HCT116 (cell line): ENCODE results near the gene DGCR6L. TPM values are rescaled to one million over a fixed set of nuclear protein-coding genes. Genes with fewer than 3 reads are reported as not detected.

Experiments used
- ATAC-seq: fragments of 200-7000 bp; cut with Tn5 transposase; 2 replicates; pipeline ENCODE4 v1.9.1; 2020; ENCODE audit warnings: mild to moderate bottlenecking, moderate library complexity
- BruUV-seq: library from RNA; stranded (reverse); fragments of 400-500 nt; replicated peaks from 2 replicates; lab custom pipeline; 2021; lab: Mats Ljungman, UMichigan
- CTCF ChIA-PET: fragments of 300-600 bp; sonication (Branson Sonifier 250); formaldehyde crosslinking; loops from one replicate; lab custom pipeline; 2021; ENCODE audit warnings: antibody characterized with exemption; lab: Charles Lee
- POLR2A ChIA-PET: fragments of 300-600, 350-600 bp; sonication (Branson Sonifier 250); formaldehyde crosslinking; loops from one replicate; lab custom pipeline; 2021; ENCODE audit warnings: antibody characterized with exemption; lab: Charles Lee
- RAD21 ChIA-PET, 2 experiments: fragments of 300-600 bp; sonication (Branson Sonifier 250); formaldehyde crosslinking; loops; one replicate each; lab custom pipeline; 2023; ENCODE audit warnings: low total read pairs in 2 of 2; ENCODE audit not compliant: uncharacterized antibody in 2 of 2, unreplicated experiment in 2 of 2, low non-redundant PET in 1 of 2; lab: Charles Lee
- DNase-seq: peaks from one replicate; pipeline ENCODE4 v3.0.0-alpha.2; 2010; ENCODE audit warnings: low read depth, low spot score
- H2AFZ ChIP-seq: fragments of 200-600 bp; shearing (Covaris generic), sonication (generic); 2 replicates; pipeline ENCODE4 v1.6.1; 2017; ENCODE audit warnings: low read depth, mixed run types, mixed read lengths, antibody characterized with exemption, low read length; ENCODE audit not compliant: poor library complexity, severe bottlenecking
- H3K27ac ChIP-seq: 2 replicates; pipeline ENCODE4 v1.5.1; 2012; ENCODE audit warnings: low read depth, low read length
- H3K27me3 ChIP-seq: fragments of 200-600 bp; sonication (generic); 2 replicates; pipeline ENCODE4 v1.6.1; 2016; ENCODE audit warnings: mixed run types, low read length, mixed read lengths; ENCODE audit not compliant: insufficient read depth
- H3K36me3 ChIP-seq, 2 experiments: fragments of 200-500 bp in 1 of 2; fragments of 200-600 bp in 1 of 2; sonication (Bioruptor generic) in 1 of 2; sonication (generic) in 1 of 2; 2 replicates each; pipeline versions ENCODE4 v1.5.1 to v1.6.1; 2014 to 2016; ENCODE audit warnings: low read length in 2 of 2, inconsistent platforms in 1 of 2, mixed read lengths in 1 of 2, mixed run types in 1 of 2; ENCODE audit not compliant: insufficient read depth in 2 of 2, control insufficient read depth in 1 of 2
- H3K4me1 ChIP-seq, 2 experiments: fragments of 200-600 bp in 1 of 2; sonication (generic) in 1 of 2; 2 replicates each; pipeline versions ENCODE4 v1.5.1 to v1.6.1; 2012 to 2017; ENCODE audit warnings: low read length in 2 of 2, inconsistent platforms in 1 of 2, mild to moderate bottlenecking in 1 of 2, mixed read lengths in 1 of 2, mixed run types in 1 of 2, moderate library complexity in 1 of 2; ENCODE audit not compliant: insufficient read depth in 2 of 2, control insufficient read depth in 1 of 2
- H3K4me2 ChIP-seq: fragments of 200-600 bp; sonication (generic); 2 replicates; pipeline ENCODE4 v1.6.1; 2017; ENCODE audit warnings: mixed run types, low read length, mixed read lengths
- H3K4me3 ChIP-seq, 2 experiments: fragments of 200-600 bp in 1 of 2; sonication (generic) in 1 of 2; replicated peaks in 1 of 2; 2 replicates each; pipeline ENCODE4 v1.5.1; 2011 to 2016; ENCODE audit warnings: low read length in 2 of 2, control low read depth in 1 of 2, low read depth in 1 of 2, mild to moderate bottlenecking in 1 of 2, mixed read lengths in 1 of 2, mixed run types in 1 of 2
- H3K79me2 ChIP-seq: fragments of 200-600 bp; sonication (generic); 2 replicates; pipeline ENCODE4 v1.6.1; 2017; ENCODE audit warnings: mild to moderate bottlenecking, mixed run types, low read length, moderate library complexity, mixed read lengths; ENCODE audit not compliant: insufficient read depth
- H3K9ac ChIP-seq: fragments of 200-600 bp; sonication (generic); 2 replicates; pipeline ENCODE4 v1.6.1; 2016; ENCODE audit warnings: low read length, mixed read lengths
- H3K9me2 ChIP-seq: fragments of 200-600 bp; sonication (generic), shearing (Covaris generic); 2 replicates; pipeline ENCODE4 v1.6.1; 2017; ENCODE audit warnings: mixed run types, mild to moderate bottlenecking, moderate library complexity; ENCODE audit not compliant: insufficient read depth
- H3K9me3 ChIP-seq, 2 experiments: fragments of 200-500 bp in 1 of 2; fragments of 200-600 bp in 1 of 2; sonication (Bioruptor generic) in 1 of 2; sonication (generic) in 1 of 2; 2 replicates each; pipeline ENCODE4 v1.6.1; 2014 to 2017; ENCODE audit warnings: low read length in 2 of 2, mixed read lengths in 2 of 2, inconsistent platforms in 1 of 2, low read depth in 1 of 2, mild to moderate bottlenecking in 1 of 2, mixed run types in 1 of 2, moderate library complexity in 1 of 2; ENCODE audit not compliant: control insufficient read depth in 1 of 2, insufficient read depth in 1 of 2
- H4K20me1 ChIP-seq: fragments of 200-600 bp; sonication (generic), shearing (Covaris generic); 2 replicates; pipeline ENCODE4 v1.6.1; 2017; ENCODE audit warnings: mixed run types, mild to moderate bottlenecking, moderate library complexity; ENCODE audit not compliant: insufficient read depth
- ATF3 ChIP-seq: IDR thresholded peaks from 2 replicates; pipeline ENCODE4 v1.6.1; 2012
- CTCF ChIP-seq, 3 experiments: fragments of 200-600 bp in 1 of 3; sonication (generic) in 1 of 3; IDR thresholded peaks in 2 of 3; conservative IDR thresholded peaks in 1 of 3; 2 replicates each; pipeline ENCODE4 v1.5.1; 2012 to 2017; ENCODE audit warnings: low read depth in 2 of 3, low read length in 2 of 3, antibody characterized with exemption in 1 of 3, borderline replicate concordance in 1 of 3, control low read depth in 1 of 3, mild to moderate bottlenecking in 1 of 3, mixed read lengths in 1 of 3, mixed run types in 1 of 3, moderate library complexity in 1 of 3; ENCODE audit not compliant: insufficient read depth in 1 of 3
- EZH2 ChIP-seq: fragments of 200-600 bp; sonication (generic); IDR thresholded peaks from 2 replicates; pipeline ENCODE4 v1.6.1; 2017; ENCODE audit warnings: antibody characterized with exemption, mixed run types
- MAX ChIP-seq: IDR thresholded peaks from 2 replicates; pipeline ENCODE4 v1.6.1; 2012
- POLR2AphosphoS5 ChIP-seq: IDR thresholded peaks from 2 replicates; pipeline ENCODE4 v1.6.1; 2011; ENCODE audit warnings: mild to moderate bottlenecking, low read depth, low read length, moderate library complexity
- RAD21 ChIP-seq: IDR thresholded peaks from 2 replicates; pipeline ENCODE4 v1.6.1; 2012; ENCODE audit warnings: low read depth, mild to moderate bottlenecking
- SIN3A ChIP-seq: IDR thresholded peaks from 2 replicates; pipeline ENCODE4 v1.6.1; 2012; ENCODE audit warnings: low read depth
- SRF ChIP-seq: IDR thresholded peaks from 2 replicates; pipeline ENCODE4 v1.6.1; 2012; ENCODE audit warnings: low read depth
- TCF7L2 ChIP-seq: IDR thresholded peaks from 2 replicates; pipeline ENCODE4 v1.7.0; 2011; ENCODE audit warnings: borderline replicate concordance, inconsistent platforms; ENCODE audit not compliant: insufficient read depth, insufficient read length; ENCODE audit errors: extremely low read depth
- YY1 ChIP-seq: IDR thresholded peaks from 2 replicates; pipeline ENCODE4 v1.6.1; 2011; ENCODE audit warnings: low read length, low read depth, moderate library complexity, mild to moderate bottlenecking; ENCODE audit not compliant: insufficient replicate concordance; ENCODE audit errors: extremely low read depth
- ZBTB33 ChIP-seq: IDR thresholded peaks from 2 replicates; pipeline ENCODE4 v1.6.1; 2011; ENCODE audit warnings: mild to moderate bottlenecking, low read length, moderate library complexity; ENCODE audit not compliant: insufficient replicate concordance; ENCODE audit errors: extremely low read depth
- ZFX ChIP-seq: fragments of 450-650 bp; IDR thresholded peaks from 2 replicates; pipeline ENCODE4 v1.6.1; 2017
- intact Hi-C: fragments of 100-400 bp; cut with micrococcal nuclease; formaldehyde crosslinking; loops from 2 replicates; pipeline ENCODE4 v1.10.0; 2022
- total RNA-seq: library from RNA; stranded (reverse); gene quantifications from one replicate; pipeline ENCODE4 v1.2.1, GENCODE V29; 2021; ENCODE audit not compliant: unreplicated experiment

Gene DGCR6L
- total RNA-seq, 1 experiment from 2014 or later, result 44.9 TPM

GRCh38 chr22:20297414-20298109 is 22.3 kb downstream of the DGCR6L start:
- Histone ChIP-seq H3K27ac (no peak overlapping the region), H3K79me2 (no peaks in the 10 kb centered on the region), H2AFZ (no peak overlapping the region)
- TF ChIP-seq RAD21 (no peak), EZH2 (no peak), ZBTB33 (no peak), POLR2AphosphoS5 (no peak), SIN3A (no peak), YY1 (no peak), TCF7L2 (no peak), ZFX (no peak), SRF (no peak), CTCF (IDR thresholded peaks at IDR 0.05 in 2 of 3, conservative IDR thresholded peaks at IDR 0.05 in 1 of 3; ENCODE audit: borderline replicate concordance in 1 of 3, insufficient read depth in 1 of 3, low read depth in 2 of 3, low read length in 2 of 3) (no peak), MAX (no peak), ATF3 (no peak)
- TF ChIP-seq, all 23 proteins: peak for 0
- intact Hi-C loops, result no loop called here
- Histone ChIP-seq H3K9ac (no peak overlapping the region), H3K4me2 (no peak overlapping the region), H3K9me2 (no peaks in the 10 kb centered on the region), H3K4me3 (no peak overlapping the region), H4K20me1 (no peaks in the 10 kb centered on the region), H3K27me3 (no peaks in the 10 kb centered on the region), H3K9me3 (no peaks in the 10 kb centered on the region), H3K36me3 (no peaks in the 10 kb centered on the region), H3K4me1 (peaks cover 3 to 17% of the 10 kb centered on the region in 2 experiments; a peak in 3 of 4 replicates)
- POLR2A ChIA-PET, result no interaction called here
- RAD21 ChIA-PET, result no interaction called here
- BruUV-seq, result no TSS peak
- DNase-seq (no peak), ATAC-seq (no peak)
- CTCF ChIA-PET, result no interaction called here
